ENCODE data around the gene SMC1A. TPM values are rescaled to one million over a fixed set of nuclear protein-coding genes. Genes with fewer than 3 reads are reported as not detected.

Gene SMC1A
- total RNA-seq (ENCODE audit: low replicate concordance) = 7.1 and 12.3 TPM in 2 replicates

DNA sequence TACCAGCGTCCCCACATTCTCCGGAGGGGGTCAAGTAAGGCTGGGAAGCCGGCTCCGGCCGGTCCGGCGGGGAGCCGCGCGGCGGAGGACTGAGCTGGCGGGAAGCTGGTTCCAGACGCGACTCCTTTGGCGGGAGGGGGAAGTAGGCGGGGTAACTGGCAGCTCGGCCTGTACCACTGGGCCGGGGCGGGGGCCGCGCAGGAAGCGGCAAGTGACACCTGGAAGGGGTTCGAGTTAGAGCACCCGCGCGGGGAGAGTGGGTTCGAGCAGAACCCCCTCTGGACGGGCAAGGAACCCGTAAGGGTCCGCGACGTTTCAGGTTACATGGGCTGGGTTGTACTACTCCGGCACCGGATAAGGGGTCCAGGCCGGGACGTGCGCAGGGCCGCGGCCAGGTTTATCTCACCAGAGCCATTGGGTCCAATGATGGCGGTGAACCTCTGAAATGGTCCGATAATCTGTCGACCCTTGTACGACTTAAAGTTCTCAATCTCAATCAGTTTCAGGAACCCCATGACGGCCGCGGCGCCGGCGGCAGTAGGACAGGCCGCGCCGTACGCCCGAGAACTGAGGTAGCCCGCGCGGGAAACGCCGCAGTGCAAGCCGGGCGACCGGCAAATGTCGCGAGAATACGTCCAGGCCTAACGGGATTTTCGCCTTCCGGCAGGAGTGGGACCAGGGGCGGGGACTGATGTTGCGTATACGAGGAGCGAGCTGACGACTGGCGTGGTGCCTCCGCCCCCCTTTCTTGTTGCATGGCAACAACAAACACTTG, at the start of gene SMC1A:
Gene SMC1A (minus strand): TSS at position 569 of the 775 bp plus-strand sequence. CDS start 54 bp downstream, at position 515.

GRCh38 chrX:53433651-53434639, 11.5 kb upstream of the SMC1A start, which contains the start of gene HSD17B10:
Gene HSD17B10, minus strand, starts transcription at chrX:53434370. Its CDS starts 25 bp downstream, at chrX:53434345.

GRCh38 chrX:53422861-53423306, 430 bp upstream of the SMC1A start, which contains the start of gene RIBC1:
Gene RIBC1, plus strand, starts transcription at chrX:53422873. Its CDS starts 3,404 bp downstream, at chrX:53426277.

Other genes starting within 250 kb of the SMC1A start
- gene KDM5C, start 197.4 kb downstream of the SMC1A start, total RNA-seq (ENCODE audit: low replicate concordance) = 50.3 and 55.2 TPM in 2 replicates
- 2.1 and 4.3 TPM in 2 replicates for gene IQSEC2, start 141.1 kb downstream of the SMC1A start, total RNA-seq (ENCODE audit: low replicate concordance)
- 0.68 and 0.94 TPM in 2 replicates for gene RIBC1, start 219 bp upstream of the SMC1A start, total RNA-seq (ENCODE audit: low replicate concordance)
- 47.6 and 118 TPM in 2 replicates for gene HSD17B10, start 11.7 kb upstream of the SMC1A start, total RNA-seq (ENCODE audit: low replicate concordance)

Measured in smooth muscle cell of the coronary artery (primary cell).